Measurements from ENCODE around the gene RBM10. TPM values are rescaled to one million over a fixed set of nuclear protein-coding genes. Genes with fewer than 3 reads are reported as not detected.
A peak's percentile ranks its signal among the peaks of the same experiment; 100 is the strongest.

RBM10 gene
- total RNA-seq, 4 donors from 2014 or later, result 27.9 to 33.1 (median 30.2) TPM

DNA sequence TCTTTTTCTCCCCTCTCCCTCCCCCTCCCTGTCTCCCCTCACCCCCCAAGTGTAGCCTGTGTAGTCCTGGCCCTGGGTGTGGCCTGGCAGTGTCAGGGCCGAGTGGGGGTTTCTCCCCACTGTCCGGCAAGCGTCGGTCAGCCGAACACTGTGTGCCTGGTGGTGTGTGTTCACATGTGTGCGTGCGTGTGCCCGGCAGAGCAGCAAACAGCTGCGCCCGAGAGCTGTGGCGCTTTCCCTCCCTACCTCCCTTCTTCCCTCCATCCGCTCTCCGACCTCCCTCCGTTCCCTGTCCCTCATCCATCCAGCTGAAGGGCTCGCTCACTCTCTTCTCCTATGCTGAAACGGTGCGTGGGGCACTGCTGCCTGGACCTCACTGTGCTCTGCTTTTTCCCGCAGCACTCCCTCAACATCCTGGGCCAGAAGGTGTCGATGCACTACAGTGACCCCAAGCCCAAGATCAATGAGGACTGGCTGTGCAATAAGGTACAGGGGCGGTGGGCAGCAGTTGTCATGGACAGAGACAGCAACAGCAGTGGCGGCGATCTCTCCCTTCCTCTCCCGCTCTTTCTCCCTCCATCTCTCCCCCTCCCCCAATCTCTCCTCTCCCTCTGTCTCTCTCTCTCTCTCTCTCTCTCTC lies 31.2 kb downstream of the RBM10 start:
- TF ChIP-seq EP300 (IDR thresholded peaks at IDR 0.05), result no peak
- TF ChIP-seq POLR2AphosphoS5 (IDR thresholded peaks at IDR 0.05), result no peak
- no peak for TF ChIP-seq POLR2A (IDR thresholded peaks at IDR 0.05)
- TF ChIP-seq, protein P1, sequence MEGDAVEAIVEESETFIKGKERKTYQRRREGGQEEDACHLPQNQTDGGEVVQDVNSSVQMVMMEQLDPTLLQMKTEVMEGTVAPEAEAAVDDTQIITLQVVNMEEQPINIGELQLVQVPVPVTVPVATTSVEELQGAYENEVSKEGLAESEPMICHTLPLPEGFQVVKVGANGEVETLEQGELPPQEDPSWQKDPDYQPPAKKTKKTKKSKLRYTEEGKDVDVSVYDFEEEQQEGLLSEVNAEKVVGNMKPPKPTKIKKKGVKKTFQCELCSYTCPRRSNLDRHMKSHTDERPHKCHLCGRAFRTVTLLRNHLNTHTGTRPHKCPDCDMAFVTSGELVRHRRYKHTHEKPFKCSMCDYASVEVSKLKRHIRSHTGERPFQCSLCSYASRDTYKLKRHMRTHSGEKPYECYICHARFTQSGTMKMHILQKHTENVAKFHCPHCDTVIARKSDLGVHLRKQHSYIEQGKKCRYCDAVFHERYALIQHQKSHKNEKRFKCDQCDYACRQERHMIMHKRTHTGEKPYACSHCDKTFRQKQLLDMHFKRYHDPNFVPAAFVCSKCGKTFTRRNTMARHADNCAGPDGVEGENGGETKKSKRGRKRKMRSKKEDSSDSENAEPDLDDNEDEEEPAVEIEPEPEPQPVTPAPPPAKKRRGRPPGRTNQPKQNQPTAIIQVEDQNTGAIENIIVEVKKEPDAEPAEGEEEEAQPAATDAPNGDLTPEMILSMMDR (IDR thresholded peaks at IDR 0.05), result no peak
- Histone ChIP-seq H3K9me3 (no peaks in the 10 kb centered on the region), H3K4me3 (no peak overlapping the region), H3K27me3 (no peaks in the 10 kb centered on the region), H3K4me1 (peaks cover 4% of the 10 kb centered on the region), H3K27ac (no peak overlapping the region), H3K36me3 (peaks cover 71% of the 10 kb centered on the region)
- 80% methylated on average over 23 of the region's 23 CpGs for WGBS
- DNase-seq (ENCODE audit: low spot score in 2 of 2), result peak; percentile 4 to 38

DNA sequence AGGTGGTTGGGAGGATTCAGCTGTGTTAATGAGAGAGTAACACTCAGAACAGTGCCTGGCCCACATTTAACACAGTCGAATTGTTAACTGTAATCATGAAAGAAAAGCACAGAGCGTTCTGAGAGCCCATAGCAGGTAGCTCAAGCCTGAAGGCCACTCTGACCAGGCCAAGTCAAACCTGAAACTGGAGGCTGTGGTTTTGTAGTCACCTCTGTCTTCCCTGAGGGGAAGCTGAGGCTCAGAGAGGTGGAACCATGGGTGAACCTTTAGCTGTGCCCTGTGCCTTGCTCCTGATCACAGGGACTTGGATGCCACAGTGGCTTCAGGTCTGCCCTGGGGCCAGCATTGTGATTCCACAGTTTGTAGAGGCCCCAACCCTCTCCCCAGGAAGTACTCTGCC lies 32.1 kb downstream of the RBM10 start:
- Histone ChIP-seq H3K27ac (no peak overlapping the region), H3K27me3 (no peaks in the 10 kb centered on the region), H3K9me3 (no peaks in the 10 kb centered on the region), H3K4me1 (peaks cover 4% of the 10 kb centered on the region), H3K4me3 (no peak overlapping the region), H3K36me3 (peaks cover 76% of the 10 kb centered on the region)
- 71% methylated on average over 2 of the region's 2 CpGs for WGBS
- TF ChIP-seq POLR2A (IDR thresholded peaks at IDR 0.05) (no peak), EP300 (IDR thresholded peaks at IDR 0.05) (no peak), POLR2AphosphoS5 (IDR thresholded peaks at IDR 0.05) (no peak)
- TF ChIP-seq, protein P1 (IDR thresholded peaks at IDR 0.05), result no peak
- peak; percentile 4 to 32 for DNase-seq (ENCODE audit: low spot score in 2 of 2)

DNA sequence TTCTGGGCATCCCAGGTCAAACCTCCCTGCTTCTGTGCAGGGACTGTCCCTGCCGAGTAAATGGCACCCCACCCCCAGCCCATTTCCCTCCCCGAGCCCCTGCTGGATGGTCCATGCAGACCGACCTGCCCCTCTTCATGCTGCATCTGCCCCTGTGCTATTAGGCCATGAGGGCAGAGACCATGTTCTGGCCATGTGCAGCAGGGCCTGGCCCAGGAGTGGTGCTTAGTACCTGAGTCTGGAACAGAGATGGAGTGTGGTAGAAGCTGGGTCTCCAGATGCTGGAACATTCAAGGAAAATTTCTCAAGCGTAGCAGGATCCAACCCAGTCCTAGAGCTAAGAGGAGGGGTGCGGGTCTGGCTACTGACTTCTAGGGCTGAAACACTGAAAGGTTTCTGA lies 33.3 kb downstream of the RBM10 start:
- DNase-seq (ENCODE audit: low spot score in 2 of 2), result peak in 1 of 2 donors; percentile 48
- 86% methylated on average over 5 of the region's 5 CpGs for WGBS
- Histone ChIP-seq H3K27ac (no peak overlapping the region), H3K4me3 (no peak overlapping the region), H3K4me1 (peaks cover 4% of the 10 kb centered on the region), H3K36me3 (peaks cover 75% of the 10 kb centered on the region), H3K9me3 (no peaks in the 10 kb centered on the region), H3K27me3 (no peaks in the 10 kb centered on the region)
- no peak for TF ChIP-seq POLR2AphosphoS5 (IDR thresholded peaks at IDR 0.05)
- no peak for TF ChIP-seq POLR2A (IDR thresholded peaks at IDR 0.05)
- TF ChIP-seq, protein P1 (IDR thresholded peaks at IDR 0.05), result no peak
- no peak for TF ChIP-seq EP300 (IDR thresholded peaks at IDR 0.05)

DNA sequence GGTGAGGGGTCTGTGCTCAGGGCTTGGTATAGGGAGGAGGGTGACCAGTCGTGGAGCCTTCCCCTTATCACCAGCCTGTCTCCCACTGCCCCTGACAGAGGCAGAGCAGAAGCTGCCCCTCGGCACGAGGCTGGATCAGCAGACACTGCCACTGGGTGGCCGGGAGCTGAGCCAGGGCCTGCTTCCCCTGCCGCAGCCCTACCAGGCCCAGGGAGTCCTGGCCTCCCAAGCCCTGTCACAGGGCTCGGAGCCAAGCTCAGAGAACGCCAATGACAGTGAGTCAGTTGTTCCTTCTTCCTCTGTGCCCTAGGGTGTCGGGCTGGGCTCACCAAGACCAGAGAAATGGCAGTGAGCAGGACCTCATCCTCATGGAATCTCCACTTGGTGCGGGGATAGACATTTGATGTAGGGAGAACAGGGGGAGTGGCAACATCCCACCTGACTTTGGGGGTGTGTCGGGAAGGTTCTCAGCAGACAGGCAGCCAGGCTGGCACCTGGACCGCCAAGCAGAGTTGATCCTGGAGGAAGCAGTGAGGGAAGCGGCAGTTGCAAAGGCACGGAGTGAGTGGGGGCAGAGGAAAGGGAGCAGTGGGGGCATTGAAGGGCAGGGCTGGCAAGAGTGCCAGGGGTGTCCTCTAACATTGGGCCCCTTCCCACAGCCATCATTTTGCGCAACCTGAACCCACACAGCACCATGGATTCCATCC lies 34.4 kb downstream of the RBM10 start:
- TF ChIP-seq, protein P1 (IDR thresholded peaks at IDR 0.05), result no peak
- Histone ChIP-seq H3K9me3 (no peaks in the 10 kb centered on the region), H3K4me1 (peaks cover 4% of the 10 kb centered on the region), H3K4me3 (no peak overlapping the region), H3K27ac (peak overlapping the region; percentile 48), H3K36me3 (peaks cover 70% of the 10 kb centered on the region), H3K27me3 (no peaks in the 10 kb centered on the region)
- WGBS, result 68% methylated on average over 5 of the region's 14 CpGs
- DNase-seq (ENCODE audit: low spot score in 2 of 2), result peak in 1 of 2 donors; percentile 63

DNA sequence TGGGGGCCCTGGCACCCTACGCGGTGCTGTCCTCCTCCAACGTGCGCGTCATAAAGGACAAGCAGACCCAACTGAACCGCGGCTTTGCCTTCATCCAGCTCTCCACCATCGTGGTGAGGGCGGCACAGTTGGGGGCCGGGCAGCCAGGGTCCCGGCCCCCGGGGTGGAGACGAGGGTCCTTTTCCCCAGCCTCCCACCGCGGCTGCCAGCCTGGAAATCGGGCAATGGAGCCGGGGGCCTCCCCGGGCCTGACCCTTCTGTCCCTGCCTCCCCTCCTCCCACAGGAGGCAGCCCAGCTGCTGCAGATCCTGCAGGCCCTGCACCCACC lies 34.9 kb downstream of the RBM10 start:
- WGBS, result no CpG with 5 or more reads among the region's 18 CpGs
- peak in 1 of 2 donors; percentile 56 for DNase-seq (ENCODE audit: low spot score in 2 of 2)
- no peaks in the 10 kb centered on the region for H3K27me3 ChIP-seq
- peaks cover 69% of the 10 kb centered on the region for H3K36me3 ChIP-seq
- TF ChIP-seq EP300 (IDR thresholded peaks at IDR 0.05) (no peak), POLR2AphosphoS5 (IDR thresholded peaks at IDR 0.05) (no peak), POLR2A (IDR thresholded peaks at IDR 0.05) (no peak)
- TF ChIP-seq, protein P1 (IDR thresholded peaks at IDR 0.05), result no peak
- H3K4me1 ChIP-seq, result peaks cover 4% of the 10 kb centered on the region
- no peak overlapping the region for H3K4me3 ChIP-seq
- no peaks in the 10 kb centered on the region for H3K9me3 ChIP-seq
- peak overlapping the region; percentile 34 for H3K27ac ChIP-seq

Data from suprapubic skin (tissue), 4 donors.